Activated gamma-delta T cell (primary cell): ENCODE data around the gene KLHDC10.
"Not testable (repeated sequence)": the region's sequence is repeated elsewhere in the genome, so short reads cannot be mapped to it uniquely, and the experiment has no call there.

Source experiments
- DNase-seq: peaks from one replicate; lab custom pipeline; 2025; lab: John Stamatoyannopoulos, UW

KLHDC10 gene

DNA sequence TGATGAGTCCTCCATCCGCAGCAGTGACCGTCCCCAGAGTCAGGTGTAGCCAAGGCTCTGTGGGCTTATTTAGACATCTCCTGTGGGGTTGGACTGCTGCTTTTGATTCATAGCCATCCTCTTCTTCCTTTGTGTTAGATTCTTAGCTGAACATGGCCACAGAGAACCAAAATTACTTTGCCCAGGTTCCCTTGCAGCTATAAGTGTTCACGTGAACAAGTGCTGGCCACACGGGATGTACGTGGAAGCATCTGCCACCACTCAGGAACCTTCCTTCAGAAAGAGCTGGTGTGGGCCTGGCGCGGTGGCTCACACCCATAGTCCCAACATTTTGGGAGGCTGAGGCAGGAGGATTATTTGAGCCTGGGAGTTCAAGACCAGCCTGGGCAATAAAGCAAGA lies 85.8 kb downstream of the KLHDC10 start:
- no peak for DNase-seq

DNA sequence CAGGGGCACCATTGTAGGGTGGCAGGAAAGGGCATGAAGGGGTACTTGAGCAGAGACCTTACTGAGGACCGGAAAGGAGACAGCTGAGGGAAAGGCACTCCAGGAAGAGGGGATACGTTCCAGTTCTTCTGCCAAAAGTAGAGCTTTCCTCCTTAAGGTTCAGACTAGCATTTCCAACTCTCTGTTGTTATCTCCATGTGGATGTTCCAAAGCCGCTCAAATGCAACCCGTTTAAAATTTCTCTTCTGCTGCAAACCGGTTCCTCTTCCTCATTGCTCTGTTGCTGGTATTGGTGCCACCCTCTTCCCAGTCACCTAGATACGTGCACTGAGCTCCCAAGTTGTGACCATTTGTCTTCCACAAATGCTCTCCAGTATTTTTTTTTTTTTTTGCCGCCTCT lies 87.4 kb downstream of the KLHDC10 start:
- no peak for DNase-seq

DNA sequence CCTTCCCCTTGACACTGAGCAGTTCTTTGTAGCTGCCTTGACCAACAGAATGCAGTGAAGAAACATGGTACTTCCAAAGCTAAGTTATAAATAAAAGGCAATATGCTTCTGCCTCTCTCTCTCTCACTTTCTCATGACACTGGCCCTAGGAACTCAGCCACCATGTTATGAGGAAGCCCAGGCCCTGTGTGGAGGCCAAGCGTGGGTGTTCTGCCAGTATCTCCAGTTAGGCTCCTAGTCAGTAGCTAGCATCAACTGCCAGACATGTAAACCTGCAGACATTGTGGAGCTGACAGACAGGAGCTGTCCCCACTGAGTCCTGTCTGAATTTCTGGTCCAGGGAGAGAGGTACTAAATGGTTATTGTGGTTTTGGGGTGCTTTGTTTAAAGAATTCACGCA lies 89.7 kb downstream of the KLHDC10 start:
- no peak for DNase-seq

DNA sequence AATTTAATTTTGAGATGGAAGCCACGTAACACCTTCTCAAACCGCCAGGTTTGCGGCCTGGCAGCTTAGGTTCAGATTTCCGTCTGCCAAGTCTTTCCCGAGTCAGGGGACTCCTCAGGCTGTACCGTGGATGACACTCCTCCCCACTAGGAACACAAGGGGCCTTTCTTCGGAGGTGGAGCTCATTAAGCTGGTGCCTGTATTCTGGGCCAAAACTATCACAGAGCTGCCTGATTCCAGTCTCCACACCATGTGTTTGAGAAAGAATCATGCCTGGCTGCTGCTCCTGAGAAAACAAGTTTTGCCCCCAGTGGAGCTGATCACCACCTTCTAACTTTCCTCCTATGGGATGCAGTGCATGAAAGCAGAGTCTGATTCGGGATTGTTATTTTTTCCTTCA lies 90.1 kb downstream of the KLHDC10 start:
- no peak for DNase-seq

DNA sequence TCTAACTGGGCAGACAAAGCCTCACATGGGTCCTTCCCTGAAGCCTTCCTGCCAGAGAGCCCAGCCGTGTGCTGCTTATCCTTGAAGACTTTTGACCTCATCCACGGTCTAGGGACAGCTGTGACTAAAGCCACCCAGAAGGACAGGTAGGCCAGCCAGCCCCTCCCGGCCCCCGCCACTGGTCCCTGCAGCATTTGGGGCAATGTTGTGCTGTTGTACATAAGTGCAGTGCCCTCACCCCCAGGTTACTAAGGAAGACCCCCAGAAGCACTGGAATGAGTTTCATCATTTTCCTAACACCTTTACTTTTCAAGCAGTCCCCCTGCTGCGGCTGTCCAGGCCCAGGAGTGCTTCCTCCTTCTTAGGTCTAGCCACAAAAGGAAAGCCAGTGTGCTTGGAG lies 91.9 kb downstream of the KLHDC10 start:
- DNase-seq = no peak

DNA sequence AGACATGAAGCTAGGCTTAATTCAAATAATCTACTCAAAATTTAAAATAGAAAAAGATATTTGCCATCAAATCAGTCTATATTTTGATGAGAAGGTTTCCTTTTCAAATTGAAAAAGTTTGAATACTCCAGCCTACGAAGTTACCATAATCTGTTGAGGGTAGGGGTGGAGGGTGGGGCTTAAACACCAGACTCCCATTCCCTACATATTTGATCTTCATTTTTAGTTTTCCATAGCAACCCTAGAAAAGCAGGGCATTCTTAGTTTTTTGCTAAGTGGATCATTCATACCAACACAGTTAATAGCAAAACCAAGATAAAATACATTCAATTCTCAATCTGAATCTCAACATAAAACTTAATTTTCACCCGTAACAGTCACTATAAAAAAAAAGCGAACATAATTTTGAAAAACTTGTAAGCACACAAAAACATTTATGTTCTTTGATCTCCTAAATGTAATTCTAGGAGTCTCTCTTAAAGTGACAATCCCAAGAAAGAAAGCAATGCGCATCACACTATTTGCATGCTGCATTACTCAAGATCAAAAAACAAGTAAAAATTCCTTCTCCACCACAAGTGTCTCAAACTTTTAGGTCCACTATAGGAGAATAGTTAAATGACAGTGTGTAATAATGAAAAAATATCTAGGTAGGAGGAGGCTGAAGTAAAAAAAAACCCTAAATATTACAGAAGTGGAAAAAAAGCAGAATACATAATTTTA lies 104.1 kb downstream of the KLHDC10 start:
- DNase-seq = no peak

DNA sequence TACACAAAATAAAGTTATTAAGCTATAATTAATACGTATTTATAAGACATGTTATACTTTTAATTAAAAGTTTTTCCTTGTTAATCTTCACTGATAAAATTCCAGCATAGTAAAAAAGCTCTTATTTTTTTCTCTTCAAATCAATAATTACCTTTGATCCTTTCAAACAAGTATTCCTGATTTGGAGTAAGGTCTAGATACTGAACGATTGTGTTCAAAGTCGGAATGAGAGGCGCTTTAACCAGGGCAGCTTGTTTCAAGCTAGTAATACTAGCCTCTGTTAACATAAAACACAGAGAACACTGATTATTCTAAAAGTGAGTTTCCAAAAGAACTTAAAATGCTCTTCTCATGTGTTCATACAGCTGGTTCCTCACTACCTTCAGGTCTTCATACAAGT lies 107.9 kb downstream of the KLHDC10 start:
- DNase-seq = no peak

DNA sequence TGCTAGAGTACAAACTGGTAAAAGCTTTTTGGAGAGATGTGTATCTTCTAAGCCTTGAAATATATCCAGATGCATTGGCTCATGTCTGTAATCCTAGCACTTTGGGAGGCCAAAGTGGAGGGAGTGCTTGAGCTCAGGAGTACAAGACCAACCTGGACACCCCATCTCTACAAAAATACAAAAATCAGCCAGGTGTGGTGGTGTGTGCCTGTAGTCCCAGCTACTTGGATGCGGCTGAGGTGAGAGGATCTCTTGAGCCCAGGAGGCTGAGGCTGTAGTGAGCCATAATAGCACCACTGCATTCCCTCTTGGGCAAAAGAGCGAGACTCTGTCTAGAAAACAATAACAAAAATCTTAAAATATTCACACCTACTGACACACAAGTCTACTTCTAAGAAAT lies 109.3 kb downstream of the KLHDC10 start:
- DNase-seq = no peak

DNA sequence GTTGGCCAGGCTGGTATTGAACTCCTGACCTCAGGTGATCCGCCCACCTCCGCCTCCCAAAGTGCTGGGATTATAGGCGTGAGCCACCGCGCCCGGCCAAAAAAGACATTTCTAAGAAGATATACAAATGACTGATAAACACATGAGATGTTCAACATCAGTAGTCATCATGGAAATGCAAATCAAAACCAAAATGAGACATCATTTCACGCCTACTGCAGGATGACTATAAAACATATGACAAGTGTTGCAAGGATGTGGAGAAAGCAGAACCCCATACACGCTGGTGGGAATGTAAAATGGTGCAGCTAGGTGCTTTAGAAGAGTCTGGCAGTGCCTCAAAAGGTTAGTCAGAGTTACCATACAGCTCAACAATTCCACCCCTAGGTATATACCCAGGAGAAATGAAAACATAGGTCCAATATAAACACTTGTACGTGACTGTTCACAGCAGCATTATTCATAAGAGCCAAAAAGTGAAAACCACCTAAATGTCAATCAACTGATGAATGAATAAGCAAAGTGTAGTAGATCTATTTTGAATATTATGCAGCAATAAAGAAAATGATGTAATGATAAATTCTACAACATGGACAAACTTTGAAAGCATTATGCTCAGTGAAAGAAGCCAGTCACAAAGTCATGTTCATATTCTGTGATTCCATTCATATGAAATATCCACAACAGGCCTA lies 110.4 kb downstream of the KLHDC10 start:
- DNase-seq = no peak

DNA sequence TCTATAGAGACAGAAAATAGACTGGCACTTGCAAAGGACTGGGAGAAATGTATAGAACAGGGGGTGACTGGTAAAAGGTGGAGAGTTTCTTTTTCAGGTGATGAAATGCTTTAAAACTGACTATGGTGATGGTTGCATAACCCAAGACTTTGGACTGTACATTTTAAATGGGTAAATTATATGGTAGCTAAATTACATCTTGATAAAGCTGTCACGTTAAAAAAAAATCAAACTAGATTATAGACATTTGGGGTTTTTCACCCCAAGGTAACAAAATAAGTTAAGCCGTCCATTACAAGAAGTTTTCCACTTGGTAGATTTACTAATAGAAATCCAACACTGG lies 110.9 kb downstream of the KLHDC10 start:
- DNase-seq = no peak

DNA sequence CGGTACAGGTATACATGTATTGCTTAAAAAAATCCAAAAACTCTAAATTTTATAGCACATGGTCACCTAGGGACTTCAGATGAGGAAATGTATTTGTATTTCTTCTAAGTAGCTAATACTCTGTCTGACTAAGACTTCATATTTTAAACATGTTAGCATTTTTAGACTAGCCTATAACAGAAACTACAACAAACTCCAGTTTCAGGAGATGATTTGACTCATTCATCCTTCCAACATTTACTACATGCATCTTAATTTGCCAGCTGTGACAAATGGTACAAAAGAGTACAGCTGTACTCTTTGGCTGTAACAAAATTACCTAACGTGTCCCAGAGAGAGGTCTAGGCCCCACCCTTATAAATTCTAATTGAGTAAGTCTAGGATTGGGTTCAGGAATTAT lies 112.7 kb downstream of the KLHDC10 start:
- DNase-seq = no peak

DNA sequence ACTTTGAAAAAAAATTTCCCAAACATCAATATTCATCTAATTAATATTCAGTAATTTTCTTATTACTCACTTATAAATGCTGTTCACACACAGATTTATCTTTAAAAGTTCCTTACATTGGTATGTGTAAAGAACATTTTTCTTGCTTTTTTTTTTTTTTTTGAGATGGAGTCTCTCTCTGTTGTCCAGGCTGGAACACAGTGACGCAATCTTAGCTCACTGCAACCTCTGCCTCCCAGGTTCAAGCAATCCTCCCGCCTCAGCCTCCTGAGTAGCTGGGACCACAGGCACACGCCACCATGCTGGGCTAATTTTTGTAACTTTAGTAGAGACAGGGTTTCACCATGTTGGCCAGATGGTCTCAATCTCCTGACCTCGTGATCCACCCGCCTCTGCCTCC lies 114.0 kb downstream of the KLHDC10 start:
- not testable (repeated sequence) for DNase-seq
